Endodermal cell (in vitro differentiated cells): ENCODE data around the gene MN1. TPM values are rescaled to one million over a fixed set of nuclear protein-coding genes. Genes with fewer than 3 reads are reported as not detected.

Source experiments
- DNase-seq: peaks from one replicate; pipeline ENCODE4 v3.0.0-alpha.2; 2017
- H3K27ac ChIP-seq: 2 replicates; pipeline ENCODE4 v1.5.1; 2013; ENCODE audit warnings: mild to moderate bottlenecking, low read depth, low read length, moderate library complexity
- H3K27me3 ChIP-seq: 2 replicates; pipeline ENCODE4 v1.6.1; 2013; ENCODE audit warnings: mild to moderate bottlenecking, low read length, moderate library complexity; ENCODE audit not compliant: insufficient read depth, control insufficient read depth, poor library complexity, severe bottlenecking
- H3K36me3 ChIP-seq: 2 replicates; pipeline ENCODE4 v1.7.0; 2013; ENCODE audit warnings: mild to moderate bottlenecking, low read length, moderate library complexity; ENCODE audit not compliant: control insufficient read depth, insufficient read depth
- H3K4me1 ChIP-seq: one replicate; pipeline ENCODE4 v1.7.0; 2013; ENCODE audit warnings: low read length; ENCODE audit not compliant: control insufficient read depth, insufficient read depth
- H3K4me3 ChIP-seq: 2 replicates; pipeline ENCODE4 v1.5.1; 2013; ENCODE audit warnings: mild to moderate bottlenecking, low read length, moderate library complexity
- H3K9ac ChIP-seq: 2 replicates; pipeline ENCODE4 v1.6.1; 2013; ENCODE audit warnings: mild to moderate bottlenecking, low read length, moderate library complexity; ENCODE audit not compliant: poor library complexity, severe bottlenecking; ENCODE audit errors: extremely low read depth
- H3K9me3 ChIP-seq: 2 replicates; pipeline ENCODE4 v1.6.1; 2013; ENCODE audit warnings: mild to moderate bottlenecking, low read length, moderate library complexity; ENCODE audit not compliant: control insufficient read depth
- H3K27ac Mint-ChIP-seq: 2 replicates; pipeline ENCODE4 v1.8.0; 2020; ENCODE audit warnings: mixed read lengths
- H3K27me3 Mint-ChIP-seq: 2 replicates; pipeline ENCODE4 v1.8.0; 2021; ENCODE audit warnings: mild to moderate bottlenecking, mixed read lengths; ENCODE audit not compliant: insufficient read depth
- H3K36me3 Mint-ChIP-seq: 2 replicates; pipeline ENCODE4 v1.8.0; 2020; ENCODE audit warnings: low read depth, mixed read lengths
- H3K4me1 Mint-ChIP-seq: 2 replicates; pipeline ENCODE4 v1.8.0; 2020; ENCODE audit warnings: mixed read lengths
- H3K4me3 Mint-ChIP-seq: 2 replicates; pipeline ENCODE4 v1.8.0; 2020; ENCODE audit warnings: mild to moderate bottlenecking, moderate library complexity, mixed read lengths
- H3K9me3 Mint-ChIP-seq: 2 replicates; pipeline ENCODE4 v1.8.0; 2020; ENCODE audit warnings: mild to moderate bottlenecking, mixed read lengths
- WGBS, 2 experiments: methylation state at CpG; one replicate each; pipeline versions ENCODE4 v1.1.5 to v1.1.7; 2013; ENCODE audit warnings: missing lambda C conversion rate in 2 of 2, mixed read lengths in 1 of 2; ENCODE audit not compliant: insufficient coverage in 1 of 2, insufficient read length in 1 of 2; 5-methylcytosine and 5-hydroxymethylcytosine counted together
- total RNA-seq, 2 donors: library from RNA; stranded (reverse); fragmentation: NEBNext Ultra II Directional in 1 of 2; extraction: Animal tissue kit (Norgen Biotek cat#: 25700) in 1 of 2; gene quantifications; 2 replicates in 1 of 2; 3 replicates in 1 of 2; pipeline ENCODE4 v1.2.1, GENCODE V29; 2021
- TF ChIP-seq, protein P1 (sequence below): fragments of 200-600 bp; sonication (generic); conservative IDR thresholded peaks from 2 replicates; pipeline ENCODE4 v1.5.0; 2021; ENCODE audit warnings: antibody characterized with exemption, mild to moderate bottlenecking

MN1 gene
- total RNA-seq, 2 donors from 2014 or later: 4.4 to 17.8 TPM

GRCh38 chr22:27699383-27700019 lies 102.1 kb downstream of the MN1 start:
- H3K4me1 ChIP-seq: no peaks in the 10 kb centered on the region
- Mint-ChIP-seq H3K4me1 (peaks cover 4% of the 10 kb centered on the region), H3K27ac (no peak overlapping the region), H3K9me3 (peaks cover 27% of the 10 kb centered on the region), H3K4me3 (no peak overlapping the region), H3K27me3 (no peaks in the 10 kb centered on the region), H3K36me3 (peaks cover 29% of the 10 kb centered on the region)
- no peaks in the 10 kb centered on the region for H3K36me3 ChIP-seq
- no peak overlapping the region for H3K4me3 ChIP-seq
- H3K27ac ChIP-seq: no peak overlapping the region
- TF ChIP-seq, protein P1, sequence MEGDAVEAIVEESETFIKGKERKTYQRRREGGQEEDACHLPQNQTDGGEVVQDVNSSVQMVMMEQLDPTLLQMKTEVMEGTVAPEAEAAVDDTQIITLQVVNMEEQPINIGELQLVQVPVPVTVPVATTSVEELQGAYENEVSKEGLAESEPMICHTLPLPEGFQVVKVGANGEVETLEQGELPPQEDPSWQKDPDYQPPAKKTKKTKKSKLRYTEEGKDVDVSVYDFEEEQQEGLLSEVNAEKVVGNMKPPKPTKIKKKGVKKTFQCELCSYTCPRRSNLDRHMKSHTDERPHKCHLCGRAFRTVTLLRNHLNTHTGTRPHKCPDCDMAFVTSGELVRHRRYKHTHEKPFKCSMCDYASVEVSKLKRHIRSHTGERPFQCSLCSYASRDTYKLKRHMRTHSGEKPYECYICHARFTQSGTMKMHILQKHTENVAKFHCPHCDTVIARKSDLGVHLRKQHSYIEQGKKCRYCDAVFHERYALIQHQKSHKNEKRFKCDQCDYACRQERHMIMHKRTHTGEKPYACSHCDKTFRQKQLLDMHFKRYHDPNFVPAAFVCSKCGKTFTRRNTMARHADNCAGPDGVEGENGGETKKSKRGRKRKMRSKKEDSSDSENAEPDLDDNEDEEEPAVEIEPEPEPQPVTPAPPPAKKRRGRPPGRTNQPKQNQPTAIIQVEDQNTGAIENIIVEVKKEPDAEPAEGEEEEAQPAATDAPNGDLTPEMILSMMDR: no peak
- WGBS, 2 experiments: 72 to 76% methylated on average over 5 to 10 of the region's 10 CpGs
- peaks cover 11% of the 10 kb centered on the region for H3K9me3 ChIP-seq
- H3K9ac ChIP-seq: no peak overlapping the region
- no peak for DNase-seq
- no peaks in the 10 kb centered on the region for H3K27me3 ChIP-seq

DNA sequence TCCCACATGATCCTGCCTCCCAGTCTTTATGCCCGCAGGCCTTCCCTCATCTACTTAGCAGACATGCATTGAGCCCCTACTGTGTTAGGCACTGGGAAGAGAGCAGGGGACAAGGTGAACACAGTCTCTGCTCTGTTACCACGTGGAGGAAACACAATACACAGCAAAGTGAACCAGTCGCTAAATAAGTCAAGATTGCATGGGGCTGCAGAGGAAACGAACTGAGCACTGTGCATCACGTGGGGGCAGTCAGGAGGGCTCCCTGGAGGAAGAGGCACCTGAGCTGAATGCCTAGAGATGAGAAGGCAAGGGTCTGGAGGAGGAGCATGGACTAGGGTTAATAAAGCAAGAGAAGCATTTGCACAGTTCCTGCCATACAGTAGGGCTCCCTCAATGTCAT lies 102.7 kb downstream of the MN1 start:
- no peak for DNase-seq
- peaks cover 8% of the 10 kb centered on the region for H3K4me1 Mint-ChIP-seq
- H3K4me3 Mint-ChIP-seq: no peak overlapping the region
- no peak overlapping the region for H3K27ac Mint-ChIP-seq
- H3K9me3 Mint-ChIP-seq: peaks cover 26% of the 10 kb centered on the region
- peaks cover 11% of the 10 kb centered on the region for H3K9me3 ChIP-seq
- TF ChIP-seq, protein P1: no peak
- no peaks in the 10 kb centered on the region for H3K4me1 ChIP-seq
- H3K4me3 ChIP-seq: no peak overlapping the region
- 70 to 71% methylated on average over 5 of the region's 5 CpGs for WGBS, 2 experiments
- no peak overlapping the region for H3K9ac ChIP-seq
- H3K36me3 Mint-ChIP-seq: peaks cover 28% of the 10 kb centered on the region
- no peak overlapping the region for H3K27ac ChIP-seq
- H3K36me3 ChIP-seq: no peaks in the 10 kb centered on the region
- no peaks in the 10 kb centered on the region for H3K27me3 Mint-ChIP-seq
- H3K27me3 ChIP-seq: no peaks in the 10 kb centered on the region

Other genes starting within 250 kb of the MN1 start
- 10 to 100 TPM; 59.6 to 68.2 TPM for gene PITPNB, start 117.5 kb upstream of the MN1 start, total RNA-seq